ENCODE results near the gene SH3D19.

Gene SH3D19

DNA sequence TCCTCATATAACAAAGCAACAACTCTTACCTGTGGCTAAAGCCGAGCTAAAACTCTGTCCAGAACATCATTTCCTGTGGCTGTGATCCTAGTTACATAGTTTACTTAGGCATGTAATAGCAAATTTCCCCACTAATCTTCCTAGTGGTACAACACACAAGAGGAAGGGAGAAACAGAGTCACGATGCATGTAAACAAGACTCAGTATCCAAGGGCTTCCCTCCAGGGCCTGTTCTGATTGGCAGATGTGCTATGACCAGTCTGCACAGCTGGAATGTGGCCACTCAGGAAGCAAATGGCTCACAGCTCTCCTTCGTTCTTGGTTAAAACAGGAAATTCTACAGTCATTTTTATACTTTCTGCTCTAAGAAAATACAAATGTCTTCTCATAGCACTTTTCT is 97.7 kb downstream of the SH3D19 start:
- TF ChIP-seq, protein P1, sequence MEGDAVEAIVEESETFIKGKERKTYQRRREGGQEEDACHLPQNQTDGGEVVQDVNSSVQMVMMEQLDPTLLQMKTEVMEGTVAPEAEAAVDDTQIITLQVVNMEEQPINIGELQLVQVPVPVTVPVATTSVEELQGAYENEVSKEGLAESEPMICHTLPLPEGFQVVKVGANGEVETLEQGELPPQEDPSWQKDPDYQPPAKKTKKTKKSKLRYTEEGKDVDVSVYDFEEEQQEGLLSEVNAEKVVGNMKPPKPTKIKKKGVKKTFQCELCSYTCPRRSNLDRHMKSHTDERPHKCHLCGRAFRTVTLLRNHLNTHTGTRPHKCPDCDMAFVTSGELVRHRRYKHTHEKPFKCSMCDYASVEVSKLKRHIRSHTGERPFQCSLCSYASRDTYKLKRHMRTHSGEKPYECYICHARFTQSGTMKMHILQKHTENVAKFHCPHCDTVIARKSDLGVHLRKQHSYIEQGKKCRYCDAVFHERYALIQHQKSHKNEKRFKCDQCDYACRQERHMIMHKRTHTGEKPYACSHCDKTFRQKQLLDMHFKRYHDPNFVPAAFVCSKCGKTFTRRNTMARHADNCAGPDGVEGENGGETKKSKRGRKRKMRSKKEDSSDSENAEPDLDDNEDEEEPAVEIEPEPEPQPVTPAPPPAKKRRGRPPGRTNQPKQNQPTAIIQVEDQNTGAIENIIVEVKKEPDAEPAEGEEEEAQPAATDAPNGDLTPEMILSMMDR (IDR thresholded peaks at IDR 0.05; ENCODE audit: control insufficient read depth, insufficient read depth, low read depth, low read length, missing control alignments) = no peak
- peak; percentile 43 for DNase-seq (ENCODE audit: low read depth)
- peak overlapping the region; percentile 28 for H3K4me3 ChIP-seq (ENCODE audit: control insufficient read depth, low read depth, low read length)

DNA sequence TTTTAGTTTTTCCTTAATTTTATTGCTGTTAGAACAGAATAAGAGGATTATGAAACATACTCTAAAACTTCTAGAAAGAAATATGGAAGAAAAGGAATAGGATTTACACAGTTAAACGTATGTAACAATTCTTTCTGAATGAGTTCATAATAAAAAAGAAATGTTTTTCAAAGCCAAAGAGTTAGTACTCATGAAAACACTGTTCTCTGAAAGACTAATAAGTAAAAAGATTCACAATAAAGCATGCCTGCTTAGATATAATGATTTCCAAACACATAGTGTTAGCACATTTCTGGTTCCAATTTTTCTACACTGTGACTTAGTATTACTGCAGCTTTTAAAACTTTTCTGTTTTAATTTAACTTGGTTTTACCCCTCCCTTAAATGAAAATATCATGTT is 98.2 kb downstream of the SH3D19 start:
- H3K4me3 ChIP-seq (ENCODE audit: control insufficient read depth, low read depth, low read length) = peak overlapping the region; percentile 28
- TF ChIP-seq, protein P1 (IDR thresholded peaks at IDR 0.05; ENCODE audit: control insufficient read depth, insufficient read depth, low read depth, low read length, missing control alignments) = no peak
- DNase-seq (ENCODE audit: low read depth) = no peak

DNA sequence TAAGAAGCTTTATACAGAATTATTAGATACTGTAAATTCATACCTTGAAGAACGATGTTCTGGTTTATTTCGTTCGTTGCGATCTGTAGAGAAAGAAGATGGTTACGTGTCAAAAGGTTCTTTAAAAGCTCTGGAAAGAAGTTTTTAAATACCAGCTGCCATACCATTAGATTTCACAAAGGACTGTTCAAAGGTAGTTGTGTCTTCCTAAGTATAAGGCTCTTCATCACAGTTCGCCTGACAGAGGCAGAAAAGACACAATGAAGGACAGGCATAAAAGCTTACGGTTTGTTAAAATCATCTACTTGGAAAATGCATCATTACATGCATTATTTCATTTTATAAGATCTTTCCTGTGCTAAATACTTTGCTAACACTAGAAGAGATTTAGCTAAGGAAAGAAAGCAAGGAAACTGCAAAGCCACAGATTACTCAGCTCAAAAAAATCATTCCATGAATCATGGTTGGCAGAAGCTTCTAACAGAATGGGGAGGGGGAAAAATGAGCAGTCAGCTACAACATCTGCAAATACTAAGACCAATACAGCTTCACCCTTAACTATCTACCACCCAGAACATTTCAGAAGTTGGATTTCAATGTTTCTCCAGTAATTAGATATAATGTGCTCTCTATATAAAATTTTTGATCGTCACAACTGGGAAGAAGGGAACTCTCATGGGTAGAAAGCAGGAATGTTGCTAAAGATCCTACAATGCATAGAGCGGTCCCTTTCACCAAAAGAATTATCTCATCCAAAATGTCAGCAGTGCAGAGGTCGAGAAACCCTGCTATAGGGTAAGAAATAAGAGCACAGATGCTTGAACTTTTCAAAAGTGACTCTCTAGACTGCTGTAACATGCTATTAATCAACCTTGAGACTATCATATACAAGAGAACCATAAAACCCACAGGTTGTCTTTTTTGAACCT is 99.1 kb downstream of the SH3D19 start:
- H3K4me3 ChIP-seq (ENCODE audit: control insufficient read depth, low read depth, low read length) = peak overlapping the region; percentile 30
- DNase-seq (ENCODE audit: low read depth) = peak; percentile 35
- TF ChIP-seq, protein P1 (IDR thresholded peaks at IDR 0.05; ENCODE audit: control insufficient read depth, insufficient read depth, low read depth, low read length, missing control alignments) = no peak

DNA sequence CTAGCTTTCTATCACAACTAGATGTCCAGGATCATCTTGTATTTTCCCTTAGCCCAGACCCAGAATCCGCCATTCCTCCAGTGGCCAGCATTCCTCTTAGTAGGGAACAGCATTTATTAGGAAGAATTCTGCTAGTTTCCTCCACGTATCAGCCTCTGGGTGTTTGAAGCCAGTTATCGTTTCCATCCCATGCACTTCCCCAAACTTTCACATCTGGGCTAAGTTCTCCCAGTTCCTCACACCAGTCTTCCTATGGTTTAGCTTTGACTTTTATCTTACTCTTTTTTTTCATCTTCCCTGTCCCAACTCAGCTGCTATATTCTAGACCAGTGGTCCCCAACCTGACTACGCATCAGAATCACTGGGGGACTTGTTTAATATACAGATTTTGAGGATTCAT is 101.9 kb downstream of the SH3D19 start:
- no peak for DNase-seq (ENCODE audit: low read depth)

DNA sequence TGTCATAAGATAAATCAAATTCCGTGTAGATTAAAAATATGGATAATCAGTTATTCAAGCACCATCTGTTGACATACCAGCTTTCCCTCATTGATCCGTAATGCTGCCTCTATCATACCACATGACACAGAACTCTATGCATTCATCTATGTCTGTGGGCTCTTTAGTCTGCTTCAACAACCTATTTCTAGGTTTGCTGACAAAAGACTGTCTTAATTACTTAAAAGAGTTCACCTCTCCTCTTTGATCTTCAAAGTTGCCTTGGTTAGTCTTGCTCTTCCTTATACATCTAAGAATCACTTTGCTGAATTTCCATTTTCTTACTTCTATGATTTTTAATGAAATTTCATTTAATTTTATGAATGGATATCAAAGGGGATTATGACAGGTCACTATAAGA is 105.5 kb downstream of the SH3D19 start:
- DNase-seq (ENCODE audit: low read depth) = no peak
- no peak overlapping the region for H3K4me3 ChIP-seq (ENCODE audit: control insufficient read depth, low read depth, low read length)
- TF ChIP-seq, protein P1 (IDR thresholded peaks at IDR 0.05; ENCODE audit: control insufficient read depth, insufficient read depth, low read depth, low read length, missing control alignments) = no peak

More for the DNA sequence above, 101.9 kb downstream of the SH3D19 start:
- H3K4me3 ChIP-seq (ENCODE audit: control insufficient read depth, low read depth, low read length) = no peak overlapping the region
- TF ChIP-seq, protein P1 (IDR thresholded peaks at IDR 0.05; ENCODE audit: control insufficient read depth, insufficient read depth, low read depth, low read length, missing control alignments) = no peak

DNA sequence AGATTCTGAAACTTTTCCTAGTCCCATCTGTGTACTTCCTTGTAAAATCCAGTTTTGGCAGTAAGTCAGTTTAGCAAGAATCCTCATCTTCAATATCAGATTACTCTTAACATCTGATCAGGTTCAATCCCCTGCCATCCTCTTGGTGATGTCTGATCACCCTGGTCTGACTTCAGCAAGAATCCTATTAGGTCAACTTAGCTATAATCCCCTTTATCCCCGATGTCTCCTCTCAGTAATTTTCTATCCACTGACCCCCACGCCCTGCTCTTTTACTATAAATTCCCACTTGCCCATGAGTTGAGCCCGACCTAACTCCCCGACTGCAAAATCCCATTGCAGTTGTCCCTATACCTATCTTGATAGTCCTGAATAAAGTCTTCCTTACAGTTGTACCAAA is 106.3 kb downstream of the SH3D19 start:
- TF ChIP-seq, protein P1 (IDR thresholded peaks at IDR 0.05; ENCODE audit: control insufficient read depth, insufficient read depth, low read depth, low read length, missing control alignments) = no peak

More for the DNA sequence above, 106.3 kb downstream of the SH3D19 start:
- no peak overlapping the region for H3K4me3 ChIP-seq (ENCODE audit: control insufficient read depth, low read depth, low read length)
- DNase-seq (ENCODE audit: low read depth) = no peak

Measured in AG09309 (cell line).